Activated gamma-delta T cell treated with anti-CD3 and anti-CD28 coated beads, Interleukin-2, amount 50 U/mL, for 16 hours (primary cell): ENCODE measurements around the gene KCNH4.
A peak's percentile ranks its signal among the peaks of the same experiment; 100 is the strongest.
"Not testable (repeated sequence)": the region's sequence is repeated elsewhere in the genome, so short reads cannot be mapped to it uniquely, and the experiment has no call there.

Experiments used
- DNase-seq: peaks from one replicate; pipeline ENCODE4 v3.0.0-alpha.2; 2020; ENCODE audit warnings: low read depth

KCNH4 gene

DNA sequence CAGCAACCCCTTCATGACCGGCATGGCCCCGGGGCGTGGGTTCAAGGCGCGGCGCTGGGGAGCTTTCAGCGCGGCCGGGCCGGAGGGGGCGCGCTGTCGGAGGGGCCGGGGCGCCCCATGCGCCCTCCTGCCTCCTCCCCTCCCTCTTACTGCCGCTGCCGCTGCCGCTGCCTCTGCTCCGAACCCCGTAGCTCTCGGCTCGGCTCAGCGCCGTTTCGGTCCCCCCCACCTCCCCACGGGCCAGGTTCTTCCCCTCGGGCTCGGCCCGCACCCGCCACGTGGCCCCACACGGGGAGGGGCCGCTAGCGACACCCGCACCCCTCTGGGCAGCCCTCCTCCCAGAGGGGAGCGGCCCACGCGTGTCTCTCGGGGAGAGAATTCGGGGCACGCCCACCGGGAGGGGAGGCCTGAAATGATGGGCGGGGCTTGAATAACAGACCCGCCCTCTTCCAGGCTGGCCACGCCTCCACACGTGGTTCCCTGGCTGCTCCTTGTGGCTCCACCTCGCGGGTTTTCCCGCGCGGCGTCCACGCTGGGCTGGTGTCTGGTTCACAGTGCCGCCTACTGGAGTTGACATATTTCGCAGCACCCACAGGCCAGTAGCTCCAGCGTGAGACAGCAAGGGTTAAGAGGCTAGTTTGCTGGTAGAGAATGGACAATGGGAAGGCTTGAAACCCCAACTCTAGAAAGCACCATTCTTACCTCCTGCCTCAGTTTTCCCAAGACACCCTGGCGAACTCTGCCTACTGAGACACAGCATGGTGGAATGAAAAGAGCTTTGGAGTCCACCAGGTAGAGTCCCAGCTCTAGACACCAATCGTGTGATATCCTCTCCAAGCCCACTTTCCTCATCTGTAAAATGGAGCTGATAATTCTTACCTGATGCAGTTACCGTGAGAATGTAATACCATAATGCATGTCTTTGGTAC lies at the start of gene KCNH4:
TSS of gene KCNH4 (minus strand) at position 221 of the 929 bp plus-strand sequence. CDS start at position 24, 197 bp downstream.
- peak; percentile 72 for DNase-seq

DNA sequence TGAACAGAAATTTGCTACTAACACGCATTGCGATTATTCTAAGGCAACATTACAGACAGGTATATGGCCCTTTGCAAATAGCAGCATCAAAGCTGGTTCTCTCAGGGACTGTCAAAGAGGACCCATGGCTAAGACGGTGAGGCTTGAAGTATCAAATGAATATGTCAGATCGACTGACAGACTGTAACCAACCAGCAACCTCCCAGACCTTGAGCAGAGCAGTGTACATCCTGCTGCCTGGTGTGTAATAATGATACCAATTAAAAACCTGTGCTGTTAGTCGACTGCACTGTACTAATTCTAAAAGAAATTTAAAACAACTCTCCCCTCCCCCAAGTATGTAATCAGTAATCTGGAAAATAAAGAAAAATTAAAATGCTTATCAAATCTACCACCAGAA lies 49.3 kb upstream of the KCNH4 start:
- no peak for DNase-seq

DNA sequence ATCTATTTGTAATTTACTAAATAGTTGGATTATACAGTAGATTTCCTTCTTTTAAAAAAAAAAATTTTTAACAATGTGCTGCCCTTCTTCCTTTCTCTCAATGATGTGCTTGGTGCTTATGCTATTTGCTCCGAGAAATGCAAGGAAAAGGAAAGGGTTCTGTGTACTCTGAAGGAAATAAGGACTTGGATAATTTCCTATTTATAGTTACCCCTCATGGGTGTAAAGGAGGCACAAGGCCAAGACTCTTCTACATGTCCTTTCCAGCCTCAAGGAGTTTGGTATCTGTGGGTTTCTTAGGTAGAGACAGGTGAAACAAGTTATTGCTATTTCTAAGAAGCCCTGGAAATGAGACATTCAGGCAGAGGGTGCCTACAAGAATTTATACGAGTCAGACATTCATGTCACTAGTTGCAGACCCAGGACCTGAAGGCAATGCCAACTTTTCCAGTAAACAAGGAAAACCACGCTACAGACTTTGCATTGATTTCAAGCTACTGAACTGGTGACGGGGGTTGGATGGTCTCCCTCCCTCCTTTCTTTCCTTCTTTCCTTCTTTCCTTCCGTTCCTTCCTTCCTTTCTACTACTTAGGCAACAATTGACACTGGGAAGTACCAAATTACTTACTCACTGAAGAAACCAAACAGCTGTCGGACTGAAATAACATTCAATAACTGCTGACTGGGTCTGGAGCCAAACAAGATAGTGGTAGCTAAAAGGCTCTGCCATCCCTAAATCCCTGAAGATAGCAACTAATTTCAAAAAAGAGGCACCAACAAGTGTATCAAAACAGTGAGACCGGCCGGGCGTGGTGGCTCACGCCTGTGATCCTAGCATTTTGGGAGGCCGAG lies 47.1 kb upstream of the KCNH4 start:
- DNase-seq = no peak

DNA sequence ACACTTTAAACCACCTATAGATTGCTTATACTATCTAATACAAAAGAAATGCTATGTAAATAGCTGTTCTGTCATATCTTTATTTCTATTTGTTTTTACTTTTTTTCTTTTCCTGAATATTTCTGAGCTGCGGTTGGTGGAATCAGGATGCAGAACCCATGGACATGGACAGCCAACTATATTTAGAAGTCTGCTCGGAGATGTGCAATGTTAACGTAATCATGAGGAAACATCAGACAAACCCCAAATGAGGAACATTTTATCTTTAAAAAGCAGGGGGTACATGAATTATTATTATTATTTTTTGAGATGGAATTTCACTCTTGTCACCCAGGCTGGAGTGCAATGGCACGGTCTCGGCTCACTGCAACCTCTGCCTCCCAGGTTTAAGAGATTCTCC lies 44.7 kb upstream of the KCNH4 start:
- DNase-seq = no peak

DNA sequence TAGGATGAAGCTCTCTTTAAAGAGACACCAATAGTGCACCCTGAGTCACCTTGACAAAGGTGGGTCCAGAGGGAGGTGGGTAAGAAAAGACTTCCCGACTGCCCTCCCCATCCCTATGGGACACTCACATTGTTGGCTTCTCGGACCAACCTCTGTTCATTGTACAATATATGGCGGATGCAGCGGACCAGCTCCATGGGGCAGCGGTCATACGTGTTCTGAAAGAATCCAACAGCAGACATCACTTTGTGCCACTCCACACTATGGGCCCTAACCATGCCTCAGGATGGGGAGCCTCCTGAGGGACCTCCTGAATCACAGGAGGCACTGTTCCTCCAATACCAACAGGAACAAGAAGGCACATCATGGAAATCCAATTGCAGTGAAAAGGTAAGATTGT lies 43.7 kb upstream of the KCNH4 start:
- no peak for DNase-seq

DNA sequence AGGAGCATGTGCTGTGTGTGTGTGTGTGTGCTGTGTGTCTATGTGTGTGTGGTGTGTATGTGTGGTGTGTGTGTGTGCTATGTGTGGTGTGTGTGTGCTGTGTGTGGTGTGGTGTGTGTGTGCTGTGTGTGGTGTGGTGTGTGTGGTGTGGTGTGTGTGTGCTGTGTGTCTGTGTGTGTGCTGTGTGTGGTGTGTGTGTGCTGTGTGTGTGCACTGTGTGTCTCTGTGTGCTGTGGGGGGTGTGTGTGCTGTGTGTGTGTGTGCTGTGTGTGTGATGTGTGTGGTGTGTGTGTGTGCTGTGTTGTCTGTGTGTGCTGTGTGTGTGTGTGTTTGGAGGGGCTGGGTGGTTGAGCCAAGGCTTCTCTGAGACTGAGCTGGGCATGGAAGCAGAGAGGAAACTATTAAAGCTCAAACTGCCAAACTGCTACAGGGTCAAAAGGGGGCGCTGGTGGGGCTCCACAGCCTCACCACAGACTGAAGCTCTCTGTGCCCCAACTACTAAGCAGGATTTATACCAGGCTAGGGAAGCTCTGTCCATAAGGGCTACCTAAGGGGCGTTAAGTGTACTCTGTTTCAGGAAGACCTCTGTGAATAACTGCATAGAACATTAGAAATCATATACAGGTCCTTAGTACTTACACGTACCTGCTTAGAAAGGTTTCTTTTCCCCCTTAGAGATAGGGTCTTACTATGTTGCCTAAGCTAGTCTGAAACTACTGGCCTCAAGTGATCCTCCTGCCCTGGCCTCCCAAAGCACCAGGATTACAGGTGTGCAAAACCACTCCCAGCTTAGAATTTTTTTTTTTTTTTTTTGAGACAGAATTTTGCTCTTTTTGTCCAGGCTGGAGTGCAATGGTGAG lies 41.2 kb upstream of the KCNH4 start:
- peak; percentile 33 for DNase-seq

DNA sequence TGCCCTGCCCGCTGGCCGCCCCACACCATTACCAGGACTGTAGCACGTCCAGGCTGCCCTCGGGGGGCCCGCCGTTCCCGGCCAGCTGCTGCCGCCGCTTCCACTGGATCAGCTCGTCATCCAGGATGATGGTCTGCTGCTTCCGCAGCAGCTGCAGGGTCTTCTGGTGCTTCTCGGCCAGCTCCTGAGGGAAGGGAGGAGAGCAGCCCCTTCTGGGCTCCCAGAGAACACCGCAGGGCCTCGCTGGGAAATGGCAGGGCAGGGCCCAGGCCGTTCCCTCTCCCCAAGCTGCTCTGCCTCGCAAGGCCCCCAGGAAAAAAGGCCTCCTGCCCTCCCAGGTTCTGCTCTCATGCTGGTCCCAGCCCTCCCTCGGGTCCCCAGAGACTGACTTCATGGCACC lies 38.3 kb upstream of the KCNH4 start:
- not testable (repeated sequence) for DNase-seq

DNA sequence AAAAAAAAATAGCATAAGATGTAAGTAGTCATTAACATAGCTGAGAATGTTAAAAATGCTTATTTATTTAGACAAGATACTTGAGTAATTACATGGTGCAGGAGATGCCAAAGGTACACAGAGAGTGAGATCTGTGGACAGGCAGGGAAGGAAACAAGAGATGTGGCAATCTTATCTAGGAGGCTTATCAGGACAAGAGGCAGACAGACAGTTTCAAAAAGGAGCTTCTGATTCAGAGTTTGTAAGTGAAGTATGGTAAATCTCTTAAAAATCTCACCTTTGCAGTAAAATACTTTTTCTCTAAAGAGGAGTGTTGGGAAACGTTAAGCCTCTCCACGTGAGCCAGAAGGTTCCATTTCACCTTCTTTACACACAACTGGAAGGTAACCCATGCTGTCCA lies 33.2 kb upstream of the KCNH4 start:
- DNase-seq = no peak

DNA sequence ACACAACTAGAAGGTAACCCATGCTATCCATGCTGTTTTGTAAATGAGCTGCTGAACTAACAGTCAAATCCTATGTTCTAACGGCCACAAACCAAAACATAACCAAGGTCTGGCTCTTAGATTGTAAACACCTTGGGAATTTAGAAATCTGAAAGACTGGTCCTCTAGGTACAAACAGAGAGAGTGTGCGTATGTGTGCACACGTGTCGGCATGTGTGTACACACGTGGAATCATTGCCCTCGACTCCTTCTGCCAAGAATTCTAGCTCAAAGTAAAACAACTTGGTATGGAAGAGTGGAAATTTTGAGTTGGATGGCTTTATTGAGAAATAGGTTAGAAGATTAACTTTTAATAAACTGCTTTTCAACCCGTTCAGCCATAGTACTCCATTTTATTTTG lies 31.4 kb upstream of the KCNH4 start:
- DNase-seq = no peak

DNA sequence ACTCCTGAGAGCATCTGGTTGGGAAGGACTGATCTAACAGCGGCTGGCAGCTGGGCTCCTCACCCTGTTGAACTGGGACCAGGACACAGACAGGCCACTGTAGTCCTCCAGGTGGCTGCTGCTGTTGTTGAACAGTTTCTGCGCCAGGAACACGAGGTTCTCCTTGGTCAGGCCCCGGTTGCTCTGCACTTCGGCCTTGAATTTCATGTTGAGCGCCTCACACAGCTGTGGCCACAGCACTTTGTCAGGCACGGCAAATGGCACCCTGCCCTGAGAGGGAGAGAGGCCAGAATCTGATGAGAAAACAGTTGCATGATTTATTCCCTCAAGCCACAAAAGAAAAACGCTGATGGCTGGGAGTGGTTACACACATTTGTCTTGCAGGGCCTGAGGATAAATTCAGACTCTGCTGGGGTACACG lies 31.0 kb upstream of the KCNH4 start:
- not testable (repeated sequence) for DNase-seq

DNA sequence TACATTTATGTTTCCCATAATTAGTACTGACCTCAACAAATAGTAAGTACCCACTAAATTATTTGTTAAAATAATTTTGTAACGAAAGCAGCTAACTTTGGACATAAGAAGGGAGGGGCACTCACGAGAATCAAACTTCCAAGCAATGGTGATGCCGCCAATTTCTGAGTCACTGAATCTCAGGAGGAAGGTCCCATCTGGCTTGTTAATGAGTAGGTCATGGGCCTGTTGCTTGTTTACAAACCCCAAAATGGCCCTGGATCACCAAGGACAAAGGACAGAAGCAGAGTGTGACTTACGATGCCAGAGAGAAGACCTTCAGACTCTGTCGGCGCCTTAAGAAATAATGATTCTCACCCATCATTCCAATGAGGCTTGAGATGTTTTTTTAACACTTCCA lies 29.1 kb upstream of the KCNH4 start:
- DNase-seq = no peak

DNA sequence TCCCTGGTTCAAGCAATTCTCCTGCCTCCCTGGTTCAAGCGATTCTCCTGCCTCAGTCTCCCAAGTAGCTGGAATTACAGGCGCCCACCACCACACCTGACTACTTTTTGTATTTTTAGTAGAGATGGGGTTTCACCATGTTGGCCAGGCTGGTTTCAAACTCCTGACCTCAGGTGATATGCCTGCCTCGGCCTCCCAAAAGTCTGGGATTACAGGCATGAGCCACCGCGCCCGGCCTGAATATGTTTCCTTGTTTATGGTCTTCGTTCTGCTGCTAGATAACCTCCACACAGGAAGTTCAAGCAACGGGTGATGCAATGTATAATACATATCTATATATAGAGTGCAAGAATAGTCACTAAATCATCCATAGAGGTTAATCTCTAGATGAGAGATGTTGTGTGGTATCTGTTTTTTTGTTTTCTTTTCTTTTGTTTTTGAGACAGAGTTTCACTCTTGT lies 25.2 kb upstream of the KCNH4 start:
- DNase-seq = not testable (repeated sequence)

DNA sequence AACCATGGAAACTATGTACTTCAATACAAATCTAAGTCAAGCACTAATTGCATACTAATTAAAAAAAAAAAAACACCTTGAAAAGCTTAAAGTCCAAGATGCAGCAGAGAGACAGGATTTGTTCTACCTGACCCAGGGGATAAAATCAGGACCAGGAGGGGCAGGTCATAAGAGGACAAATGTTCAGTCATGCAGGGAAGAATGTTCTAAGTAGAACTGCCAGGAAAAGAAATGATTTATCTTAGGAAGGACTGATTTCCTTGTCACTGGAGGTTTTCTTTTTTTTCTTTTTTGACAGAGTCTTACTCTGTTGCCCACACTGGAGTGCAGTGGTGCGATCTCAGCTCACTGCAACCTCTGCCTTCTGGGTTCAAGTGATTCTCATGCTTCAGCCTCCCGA lies 22.4 kb upstream of the KCNH4 start:
- no peak for DNase-seq

DNA sequence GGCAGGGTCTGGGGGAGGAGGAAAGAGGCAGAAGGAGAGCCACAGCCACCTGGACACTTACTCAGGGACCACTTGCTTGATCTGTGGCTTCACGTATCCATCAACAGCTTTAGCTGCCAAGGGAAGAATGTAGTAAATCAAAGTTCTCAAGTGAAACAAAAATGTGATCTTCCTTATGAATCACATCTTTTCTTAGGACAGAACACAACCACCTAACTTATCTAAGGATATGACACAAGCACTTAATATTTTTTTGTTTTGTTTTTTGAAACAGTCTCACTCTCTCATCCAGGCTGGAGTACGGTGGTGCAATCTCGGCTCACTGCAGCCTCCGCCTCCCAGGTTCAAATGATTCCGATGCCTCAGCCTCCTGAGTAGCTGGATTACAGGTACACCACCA lies 21.8 kb upstream of the KCNH4 start:
- DNase-seq = no peak

DNA sequence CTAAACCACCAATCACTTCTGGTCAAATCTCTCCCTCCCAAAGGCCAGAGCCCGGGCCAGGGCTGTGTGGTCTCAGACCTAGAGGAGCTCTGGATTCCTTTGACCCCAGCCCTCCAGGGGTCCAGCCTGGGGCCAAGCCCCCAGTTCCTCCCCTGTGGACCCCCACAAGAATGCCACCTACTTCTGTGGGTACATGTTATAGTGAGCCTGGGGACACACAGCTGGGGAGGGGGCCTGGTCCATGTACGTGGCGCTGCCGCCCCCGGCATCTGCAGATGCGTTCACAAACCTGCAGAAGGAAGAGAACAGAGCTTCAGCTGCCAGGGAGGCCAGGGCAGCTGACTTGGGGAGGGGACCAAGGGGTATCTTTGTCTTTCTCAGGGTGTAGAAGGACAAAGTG lies 21.2 kb upstream of the KCNH4 start:
- no peak for DNase-seq

DNA sequence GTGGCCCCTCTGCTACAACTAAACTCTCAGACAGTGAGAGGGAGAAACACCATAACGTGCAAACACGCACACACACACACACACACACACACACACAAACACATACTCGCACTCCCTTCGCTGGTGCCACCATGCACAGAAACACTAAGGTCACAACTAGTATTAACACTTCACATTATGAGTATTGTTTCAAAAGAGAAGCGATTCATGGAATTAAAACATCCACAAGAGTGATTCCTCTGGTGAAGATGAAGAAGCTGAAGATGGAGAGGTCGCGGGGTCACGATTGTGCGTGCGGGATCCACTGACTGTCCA lies 20.5 kb upstream of the KCNH4 start:
- no peak for DNase-seq

DNA sequence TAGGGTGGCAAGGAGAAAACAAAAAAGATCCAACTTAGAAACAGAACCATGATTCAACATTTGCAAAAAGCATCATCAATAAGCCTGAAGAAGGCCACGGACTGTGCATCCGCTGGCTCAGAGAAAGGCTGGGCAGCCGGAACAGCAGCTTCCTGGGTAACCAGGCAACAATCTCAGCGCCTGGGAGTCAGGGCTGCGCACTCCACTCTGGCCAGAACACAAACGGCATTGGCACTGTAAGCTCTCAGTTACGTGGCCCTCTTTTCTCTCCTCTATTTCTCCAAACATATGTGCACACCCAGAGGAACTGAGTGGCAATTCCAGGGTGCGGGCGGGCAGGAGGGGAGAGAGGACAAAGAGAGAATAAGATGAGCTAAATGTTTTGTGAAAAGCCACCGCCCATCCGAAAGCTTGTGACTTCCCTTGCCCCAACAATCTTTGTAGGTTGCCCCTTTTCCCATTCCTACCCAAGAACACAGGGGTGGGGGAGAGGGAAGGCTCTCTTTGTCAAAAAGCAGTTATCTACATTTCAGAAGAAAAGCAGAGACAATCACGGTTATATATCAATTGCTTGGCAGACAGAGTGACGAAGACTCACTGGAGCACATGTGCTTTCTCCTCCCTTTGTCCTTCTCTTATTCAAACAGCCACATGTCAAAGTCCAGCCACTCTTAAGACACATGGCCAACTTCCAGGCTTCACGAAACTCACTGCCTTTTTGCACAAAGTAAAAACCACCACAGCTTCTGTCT lies 19.9 kb upstream of the KCNH4 start:
- DNase-seq = no peak

DNA sequence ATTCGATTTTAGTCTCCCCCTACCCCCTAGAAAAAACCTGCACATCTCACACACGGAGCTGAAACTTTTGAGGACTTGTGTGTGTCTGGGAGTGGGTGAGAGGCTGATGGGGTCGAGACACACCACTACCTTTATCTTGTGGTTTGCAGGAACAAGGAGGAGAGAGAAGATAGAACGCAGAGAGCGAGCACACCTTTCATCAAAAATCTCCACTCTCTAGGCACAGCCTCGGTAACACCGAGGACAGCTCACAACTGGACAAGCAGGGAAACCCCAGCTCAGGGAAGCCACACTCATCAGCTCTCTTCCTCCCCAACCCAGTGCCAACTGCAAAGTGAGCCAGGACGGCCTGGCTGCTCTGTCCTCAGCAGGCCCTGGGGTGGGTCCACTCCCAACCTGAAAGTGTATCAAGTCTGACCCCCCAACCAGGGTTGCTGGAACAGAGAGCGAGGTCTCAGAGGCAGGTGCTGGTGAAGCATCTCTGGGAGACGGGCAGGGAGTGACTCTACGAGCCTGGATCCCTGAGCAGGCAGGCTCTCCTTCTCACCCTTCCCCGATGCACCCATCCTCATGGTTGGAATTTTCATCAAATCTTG lies 18.6 kb upstream of the KCNH4 start:
- no peak for DNase-seq

DNA sequence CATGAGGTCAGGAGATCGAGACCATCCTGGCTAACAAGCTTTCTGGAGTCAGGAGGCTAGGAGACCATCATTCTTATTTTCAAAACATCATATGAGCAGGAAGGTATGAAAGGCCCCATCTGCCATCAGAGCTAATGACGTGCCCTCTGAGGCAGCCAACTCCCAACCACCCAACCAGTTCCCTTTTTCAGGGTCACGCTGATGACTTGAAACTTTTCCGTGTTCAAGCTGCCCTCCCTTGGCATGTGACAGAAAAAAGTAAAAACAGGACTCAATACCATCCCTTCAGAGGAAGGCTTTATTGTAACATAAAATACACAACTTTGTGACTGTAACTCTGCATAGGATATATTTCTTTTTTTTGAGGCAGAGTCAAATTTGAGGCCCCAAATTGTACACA lies 18.0 kb upstream of the KCNH4 start:
- DNase-seq = no peak

DNA sequence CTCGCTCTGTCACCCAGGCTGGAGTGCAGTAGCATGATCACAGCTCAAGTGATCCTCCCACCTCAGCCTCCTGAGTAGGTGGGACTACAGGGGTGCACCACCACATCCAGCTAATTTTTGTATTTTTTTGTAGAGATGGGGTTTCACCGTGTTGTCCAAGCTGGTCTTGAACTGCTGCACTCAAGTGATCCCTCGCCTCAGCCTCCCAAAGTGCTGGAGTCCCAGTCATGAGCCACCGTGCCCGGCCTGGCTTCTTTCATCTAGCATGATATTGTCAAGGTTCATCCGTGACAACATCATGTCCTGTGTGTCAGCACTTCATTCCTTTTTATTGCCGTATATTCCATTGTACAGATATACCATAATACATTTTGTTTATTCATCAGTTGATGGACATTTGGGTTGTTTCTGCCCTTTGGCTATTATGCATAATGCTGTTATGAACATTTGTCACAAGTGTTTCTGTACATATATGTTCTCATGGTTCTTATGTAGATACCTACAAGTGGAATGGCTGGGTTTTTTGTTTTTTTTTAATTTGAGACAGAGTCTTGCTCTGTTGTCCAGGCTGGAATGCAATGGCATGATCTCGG lies 16.7 kb upstream of the KCNH4 start:
- DNase-seq = no peak
